ENCODE results near the gene YIF1A. TPM values are rescaled to one million over a fixed set of nuclear protein-coding genes. Genes with fewer than 3 reads are reported as not detected.
"Not testable (repeated sequence)": the region's sequence is repeated elsewhere in the genome, so short reads cannot be mapped to it uniquely, and the experiment has no call there.

Gene YIF1A
- total RNA-seq, 2 experiments from 2014 or later = 39.1 to 45.4 TPM

GRCh38 chr11:66321606-66322005 is 32.7 kb upstream of the YIF1A start:
- DNase-seq = no peak
- peaks cover 12% of the 10 kb centered on the region for H3K36me3 Mint-ChIP-seq (ENCODE audit: low read depth)
- ChIA-PET CTCF (interaction anchor here (0.8 to 1.2 kb wide), 2 partner anchors 10 to 14 kb away, joined by 3 read pairs; partner anchors contain the start of gene RIN1), POLR2A (no interaction called here)
- H3K27me3 Mint-ChIP-seq = no peaks in the 10 kb centered on the region
- H3K4me1 Mint-ChIP-seq = peaks cover 71% of the 10 kb centered on the region
- H3K27ac Mint-ChIP-seq = no peak overlapping the region
- no peak overlapping the region for H3K4me3 Mint-ChIP-seq
- peaks cover 6% of the 10 kb centered on the region for H3K9me3 Mint-ChIP-seq

GRCh38 chr11:66320748-66321147 is 31.8 kb upstream of the YIF1A start:
- CTCF ChIA-PET, DNase-seq, POLR2A ChIA-PET, H3K27me3 Mint-ChIP-seq, H3K4me3 Mint-ChIP-seq, H3K9me3 Mint-ChIP-seq: not testable (repeated sequence)
- peaks cover 12% of the 10 kb centered on the region for H3K36me3 Mint-ChIP-seq (ENCODE audit: low read depth)
- H3K4me1 Mint-ChIP-seq = peaks cover 69% of the 10 kb centered on the region
- H3K27ac Mint-ChIP-seq = peak overlapping the region; percentile 66

- POLR2A ChIA-PET, H3K4me3 Mint-ChIP-seq, H3K27me3 Mint-ChIP-seq, H3K9me3 Mint-ChIP-seq, DNase-seq, CTCF ChIA-PET: not testable (repeated sequence)
- H3K36me3 Mint-ChIP-seq (ENCODE audit: low read depth) = peaks cover 12% of the 10 kb centered on the region
- peak overlapping the region; percentile 41 for H3K27ac Mint-ChIP-seq
- H3K4me1 Mint-ChIP-seq = peaks cover 69% of the 10 kb centered on the region
Measured at GRCh38 chr11:66320289-66320688, 31.3 kb upstream of the YIF1A start.

- peaks cover 68% of the 10 kb centered on the region for H3K4me1 Mint-ChIP-seq
- no peak for DNase-seq
- ChIA-PET POLR2A (no interaction called here), CTCF (interaction anchor here (3.8 kb wide), 1 partner anchor 11 kb away, joined by 17 read pairs; no protein-coding TSS in a partner anchor)
- no peaks in the 10 kb centered on the region for H3K27me3 Mint-ChIP-seq
- H3K9me3 Mint-ChIP-seq = peaks cover 6% of the 10 kb centered on the region
- H3K36me3 Mint-ChIP-seq (ENCODE audit: low read depth) = peaks cover 12% of the 10 kb centered on the region
- peak overlapping the region; percentile 97 for H3K27ac Mint-ChIP-seq
- no peak overlapping the region for H3K4me3 Mint-ChIP-seq
Measured at GRCh38 chr11:66318600-66318970, 29.6 kb upstream of the YIF1A start.

- peak overlapping the region; percentile 42 for H3K4me3 Mint-ChIP-seq
- POLR2A ChIA-PET = no interaction called here
- H3K9me3 Mint-ChIP-seq = peaks cover 6% of the 10 kb centered on the region
Measured at GRCh38 chr11:66317723-66318599, 29.0 kb upstream of the YIF1A start.

GRCh38 chr11:66317322-66317722 is 28.4 kb upstream of the YIF1A start:
- Mint-ChIP-seq H3K4me1 (peaks cover 69% of the 10 kb centered on the region), H3K36me3 (ENCODE audit: low read depth) (peaks cover 12% of the 10 kb centered on the region), H3K27ac (peak overlapping the region; percentile 97), H3K27me3 (no peaks in the 10 kb centered on the region), H3K4me3 (peak overlapping the region; percentile 42), H3K9me3 (peaks cover 6% of the 10 kb centered on the region)
- POLR2A ChIA-PET = no interaction called here
- peak; percentile 44 for DNase-seq
- CTCF ChIA-PET = interaction anchor here (0.6 to 3.8 kb wide), 6 partner anchors 12 to 1001 kb away, joined by 3 to 17 read pairs (median 3); partner anchors contain the start of gene YIF1A

More at GRCh38 chr11:66317723-66318599, 29.0 kb upstream of the YIF1A start:
- DNase-seq = peak; percentile 70
- peaks cover 72% of the 10 kb centered on the region for H3K4me1 Mint-ChIP-seq
- peaks cover 12% of the 10 kb centered on the region for H3K36me3 Mint-ChIP-seq (ENCODE audit: low read depth)
- CTCF ChIA-PET = interaction anchor here (0.6 to 3.8 kb wide), 6 partner anchors 12 to 1002 kb away, joined by 3 to 17 read pairs (median 3); partner anchors contain the start of gene YIF1A
- H3K27me3 Mint-ChIP-seq = no peaks in the 10 kb centered on the region
- peak overlapping the region; percentile 97 for H3K27ac Mint-ChIP-seq

- Mint-ChIP-seq H3K27me3 (no peaks in the 10 kb centered on the region), H3K4me3 (peak within 1 kb of the TSS; percentile 42), H3K36me3 (ENCODE audit: low read depth) (peaks cover 12% of the 10 kb centered on the region), H3K4me1 (peaks cover 68% of the 10 kb centered on the region), H3K27ac (peak within 1 kb of the TSS; percentile 97), H3K9me3 (peaks cover 6% of the 10 kb centered on the region)
- ChIA-PET CTCF (interaction anchor here (1.0 to 3.8 kb wide), 5 partner anchors 13 to 94 kb away, joined by 3 to 17 read pairs (median 3); partner anchors contain the start of gene YIF1A), POLR2A (no interaction called here)
- no peak for DNase-seq
Measured at GRCh38 chr11:66316849-66317251, 27.9 kb upstream of the YIF1A start, which contains the start of gene CD248. Gene CD248, minus strand, starts transcription at chr11:66317044. Its CDS starts 17 bp downstream, at chr11:66317027.

GRCh38 chr11:66315921-66316811 is 27.2 kb upstream of the YIF1A start:
- Mint-ChIP-seq H3K4me3 (peak overlapping the region; percentile 40), H3K27ac (peak overlapping the region; percentile 41), H3K4me1 (peaks cover 70% of the 10 kb centered on the region), H3K36me3 (ENCODE audit: low read depth) (peaks cover 12% of the 10 kb centered on the region), H3K9me3 (peaks cover 6% of the 10 kb centered on the region), H3K27me3 (no peaks in the 10 kb centered on the region)
- ChIA-PET CTCF (interaction anchor here (0.9 to 3.8 kb wide), 5 partner anchors 11 to 93 kb away, joined by 3 to 17 read pairs (median 3); partner anchors contain the start of gene RIN1), POLR2A (no interaction called here)
- DNase-seq = no peak

GRCh38 chr11:66315498-66315885 is 26.5 kb upstream of the YIF1A start:
- ChIA-PET POLR2A (no interaction called here), CTCF (interaction anchor here (0.9 to 3.8 kb wide), 4 partner anchors 10 to 73 kb away, joined by 3 to 17 read pairs (median 4); partner anchors contain the start of gene RIN1)
- no peaks in the 10 kb centered on the region for H3K27me3 Mint-ChIP-seq
- H3K27ac Mint-ChIP-seq = peak overlapping the region; percentile 82
- H3K4me1 Mint-ChIP-seq = peaks cover 68% of the 10 kb centered on the region
- peaks cover 6% of the 10 kb centered on the region for H3K9me3 Mint-ChIP-seq
- DNase-seq = no peak
- peak overlapping the region; percentile 40 for H3K4me3 Mint-ChIP-seq
- peaks cover 10% of the 10 kb centered on the region for H3K36me3 Mint-ChIP-seq (ENCODE audit: low read depth)

- Mint-ChIP-seq H3K4me3 (peak overlapping the region; percentile 53), H3K27me3 (no peaks in the 10 kb centered on the region), H3K9me3 (peaks cover under 1% of the 10 kb centered on the region), H3K27ac (peak overlapping the region; percentile 82), H3K4me1 (peaks cover 63% of the 10 kb centered on the region), H3K36me3 (ENCODE audit: low read depth) (peaks cover 4% of the 10 kb centered on the region)
- no peak for DNase-seq
- ChIA-PET CTCF (interaction anchor here (0.9 to 1.4 kb wide), 4 partner anchors 10 to 74 kb away, joined by 3 to 5 read pairs (median 3); partner anchors contain the start of gene RIN1), POLR2A (no interaction called here)
Measured at GRCh38 chr11:66314561-66315497, 25.9 kb upstream of the YIF1A start.

- Mint-ChIP-seq H3K4me1 (peaks cover 57% of the 10 kb centered on the region), H3K27ac (peak overlapping the region; percentile 99), H3K9me3 (no peaks in the 10 kb centered on the region), H3K36me3 (ENCODE audit: low read depth) (peaks cover 3% of the 10 kb centered on the region), H3K27me3 (no peaks in the 10 kb centered on the region), H3K4me3 (peak overlapping the region; percentile 53)
- ChIA-PET POLR2A (no interaction called here), CTCF (interaction anchor here (1.1 to 1.4 kb wide), 2 partner anchors 15 to 36 kb away, joined by 3 read pairs; no protein-coding TSS in a partner anchor)
- DNase-seq = no peak
Measured at GRCh38 chr11:66314186-66314501, 25.2 kb upstream of the YIF1A start.
